ENCODE data around the gene CCER1. TPM values are rescaled to one million over a fixed set of nuclear protein-coding genes. Genes with fewer than 3 reads are reported as not detected.
A peak's percentile ranks its signal among the peaks of the same experiment; 100 is the strongest.

CCER1 gene
- total RNA-seq, 4 donors from 2014 or later: not detected

DNA sequence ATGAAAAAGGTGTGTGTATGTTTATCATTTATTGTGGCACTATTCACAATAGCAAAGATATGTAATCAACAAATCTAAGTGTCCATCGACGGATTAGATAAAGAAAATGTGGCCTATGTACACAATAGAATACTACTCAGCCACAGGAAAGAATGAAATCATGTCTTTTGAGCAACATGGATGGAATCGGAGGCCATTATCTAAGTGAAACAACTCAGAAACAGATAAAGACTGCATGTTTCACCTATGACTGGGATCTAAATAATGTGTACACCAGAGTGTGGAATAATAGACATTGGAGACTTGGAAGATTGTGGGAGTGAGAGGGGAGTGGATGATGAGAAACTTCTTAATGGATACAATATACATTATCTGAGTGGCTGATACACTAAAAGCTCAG, 44.0 kb downstream of the CCER1 start:
- DNase-seq (ENCODE audit: low spot score in 2 of 2): no peak
- H3K9me3 ChIP-seq: no peaks in the 10 kb centered on the region
- no peak overlapping the region for H3K4me3 ChIP-seq
- peaks cover 3% of the 10 kb centered on the region for H3K4me1 ChIP-seq
- TF ChIP-seq EP300 (IDR thresholded peaks at IDR 0.05): no peak
- no peak for TF ChIP-seq POLR2AphosphoS5 (IDR thresholded peaks at IDR 0.05)
- TF ChIP-seq CTCF (IDR thresholded peaks at IDR 0.05): no peak
- TF ChIP-seq POLR2A (IDR thresholded peaks at IDR 0.05): no peak
- WGBS: 97% methylated on average over 3 of the region's 3 CpGs
- no peaks in the 10 kb centered on the region for H3K27me3 ChIP-seq
- no peaks in the 10 kb centered on the region for H3K36me3 ChIP-seq
- no peak overlapping the region for H3K27ac ChIP-seq

GRCh38 chr12:90909069-90909770, 45.8 kb downstream of the CCER1 start:
- WGBS: 46% methylated on average over 7 of the region's 7 CpGs
- Histone ChIP-seq H3K27me3 (no peaks in the 10 kb centered on the region), H3K4me3 (no peak overlapping the region), H3K27ac (no peak overlapping the region), H3K9me3 (no peaks in the 10 kb centered on the region), H3K36me3 (no peaks in the 10 kb centered on the region), H3K4me1 (peaks cover 3% of the 10 kb centered on the region)
- TF ChIP-seq EP300 (IDR thresholded peaks at IDR 0.05) (no peak), CTCF (IDR thresholded peaks at IDR 0.05) (peak in 1 of 2 donors; percentile 59), POLR2A (IDR thresholded peaks at IDR 0.05) (no peak), POLR2AphosphoS5 (IDR thresholded peaks at IDR 0.05) (no peak)
- DNase-seq (ENCODE audit: low spot score in 2 of 2): no peak

DNA sequence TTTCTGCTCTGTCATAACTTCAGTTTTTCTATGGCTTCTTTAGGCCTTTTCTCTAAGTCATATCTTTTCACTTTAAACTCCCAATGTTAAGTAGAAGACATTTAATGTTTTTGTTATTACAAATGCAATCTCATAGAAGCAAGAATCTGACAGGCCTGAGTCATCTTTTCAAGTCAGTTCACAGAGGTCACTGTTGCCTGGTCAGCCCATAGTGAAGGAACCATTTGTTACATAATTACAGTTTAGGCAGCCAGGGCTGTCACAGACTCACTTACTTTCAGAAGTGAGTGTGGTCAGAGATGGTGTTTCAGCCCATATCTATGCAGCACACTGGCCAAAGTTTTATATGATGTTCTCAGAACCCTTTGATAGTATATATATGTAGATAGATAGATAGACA, 46.5 kb downstream of the CCER1 start:
- no peak overlapping the region for H3K27ac ChIP-seq
- H3K27me3 ChIP-seq: no peaks in the 10 kb centered on the region
- peaks cover 3% of the 10 kb centered on the region for H3K4me1 ChIP-seq
- no peaks in the 10 kb centered on the region for H3K9me3 ChIP-seq
- no peaks in the 10 kb centered on the region for H3K36me3 ChIP-seq
- TF ChIP-seq EP300 (IDR thresholded peaks at IDR 0.05) (no peak), CTCF (IDR thresholded peaks at IDR 0.05) (no peak), POLR2AphosphoS5 (IDR thresholded peaks at IDR 0.05) (no peak), POLR2A (IDR thresholded peaks at IDR 0.05) (no peak)
- DNase-seq (ENCODE audit: low spot score in 2 of 2): no peak
- H3K4me3 ChIP-seq: no peak overlapping the region

GRCh38 chr12:90905691-90906370, 49.1 kb downstream of the CCER1 start:
- no peak for TF ChIP-seq EP300 (IDR thresholded peaks at IDR 0.05)
- TF ChIP-seq POLR2A (IDR thresholded peaks at IDR 0.05): no peak
- TF ChIP-seq POLR2AphosphoS5 (IDR thresholded peaks at IDR 0.05): no peak
- TF ChIP-seq CTCF (IDR thresholded peaks at IDR 0.05): no peak
- peaks cover 3% of the 10 kb centered on the region for H3K4me1 ChIP-seq
- no peak for DNase-seq (ENCODE audit: low spot score in 2 of 2)
- no peaks in the 10 kb centered on the region for H3K9me3 ChIP-seq
- no peaks in the 10 kb centered on the region for H3K27me3 ChIP-seq
- no peak overlapping the region for H3K27ac ChIP-seq
- no peaks in the 10 kb centered on the region for H3K36me3 ChIP-seq
- no peak overlapping the region for H3K4me3 ChIP-seq
- WGBS: 46% methylated on average over 1 of the region's 1 CpG

- Histone ChIP-seq H3K9me3 (no peaks in the 10 kb centered on the region), H3K27ac (no peak overlapping the region), H3K4me3 (no peak overlapping the region), H3K27me3 (no peaks in the 10 kb centered on the region), H3K36me3 (no peaks in the 10 kb centered on the region), H3K4me1 (no peaks in the 10 kb centered on the region)
- no peak for TF ChIP-seq POLR2AphosphoS5 (IDR thresholded peaks at IDR 0.05)
- no peak for TF ChIP-seq POLR2A (IDR thresholded peaks at IDR 0.05)
- no peak for TF ChIP-seq EP300 (IDR thresholded peaks at IDR 0.05)
- TF ChIP-seq CTCF (IDR thresholded peaks at IDR 0.05): no peak
- no peak for DNase-seq (ENCODE audit: low spot score in 2 of 2)
- WGBS: 94% methylated on average over 2 of the region's 2 CpGs
Measured at GRCh38 chr12:90902596-90902995, 52.4 kb downstream of the CCER1 start.
